ENCODE measurements around the gene OR7G1. TPM values are rescaled to one million over a fixed set of nuclear protein-coding genes. Genes with fewer than 3 reads are reported as not detected.

The OR7G1 gene
- total RNA-seq, result not detected in 2 replicates

- DNase-seq (ENCODE audit: low read depth), result no peak
- no peak for TF ChIP-seq CTCF (conservative IDR thresholded peaks at IDR 0.05; ENCODE audit: low read depth, low read length)
- H3K4me3 ChIP-seq (ENCODE audit: low read depth, low read length), result no peak within 1 kb of the TSS
Observed at GRCh38 chr19:9115307-9115813, at the start of gene OR7G1. Gene OR7G1, minus strand, starts transcription at chr19:9115763. Its CDS starts 0 bp downstream, at chr19:9115763.

GRCh38 chr19:9165261-9165660 is 49.7 kb upstream of the OR7G1 start:
- no peak overlapping the region for H3K4me3 ChIP-seq (ENCODE audit: low read depth, low read length)
- no peak for TF ChIP-seq CTCF (conservative IDR thresholded peaks at IDR 0.05; ENCODE audit: low read depth, low read length)
- DNase-seq (ENCODE audit: low read depth), result no peak

- no peak for DNase-seq (ENCODE audit: low read depth)
- TF ChIP-seq CTCF (conservative IDR thresholded peaks at IDR 0.05; ENCODE audit: low read depth, low read length), result no peak
- no peak overlapping the region for H3K4me3 ChIP-seq (ENCODE audit: low read depth, low read length)
Observed at GRCh38 chr19:9161427-9161826, 45.9 kb upstream of the OR7G1 start.

GRCh38 chr19:9159891-9160290 is 44.3 kb upstream of the OR7G1 start:
- DNase-seq (ENCODE audit: low read depth), result no peak
- TF ChIP-seq CTCF (conservative IDR thresholded peaks at IDR 0.05; ENCODE audit: low read depth, low read length), result no peak
- H3K4me3 ChIP-seq (ENCODE audit: low read depth, low read length), result no peak overlapping the region

- no peak for DNase-seq (ENCODE audit: low read depth)
- no peak for TF ChIP-seq CTCF (conservative IDR thresholded peaks at IDR 0.05; ENCODE audit: low read depth, low read length)
- H3K4me3 ChIP-seq (ENCODE audit: low read depth, low read length), result no peak overlapping the region
Observed at GRCh38 chr19:9156304-9156703, 40.7 kb upstream of the OR7G1 start.

- TF ChIP-seq CTCF (conservative IDR thresholded peaks at IDR 0.05; ENCODE audit: low read depth, low read length), result no peak
- no peak overlapping the region for H3K4me3 ChIP-seq (ENCODE audit: low read depth, low read length)
Observed at GRCh38 chr19:9155591-9155990, 40.0 kb upstream of the OR7G1 start.

GRCh38 chr19:9151367-9151766 is 35.8 kb upstream of the OR7G1 start:
- no peak overlapping the region for H3K4me3 ChIP-seq (ENCODE audit: low read depth, low read length)
- TF ChIP-seq CTCF (conservative IDR thresholded peaks at IDR 0.05; ENCODE audit: low read depth, low read length), result no peak
- no peak for DNase-seq (ENCODE audit: low read depth)

More at GRCh38 chr19:9155591-9155990, 40.0 kb upstream of the OR7G1 start:
- no peak for DNase-seq (ENCODE audit: low read depth)
